Neuron (in vitro differentiated cells): Measurements from ENCODE around the gene IRF2.

Source experiments
- H2AFZ ChIP-seq: one replicate; pipeline ENCODE4 v1.6.1; 2013; ENCODE audit warnings: low read depth, mild to moderate bottlenecking, inconsistent platforms, low read length, moderate library complexity
- H3K27me3 ChIP-seq: one replicate; pipeline ENCODE4 v1.6.1; 2013; ENCODE audit warnings: low read length; ENCODE audit not compliant: insufficient read depth
- H3K36me3 ChIP-seq: one replicate; pipeline ENCODE4 v1.6.1; 2013; ENCODE audit warnings: low read length; ENCODE audit not compliant: insufficient read depth
- H3K4me1 ChIP-seq: one replicate; pipeline ENCODE4 v1.6.1; 2013; ENCODE audit warnings: low read length; ENCODE audit not compliant: insufficient read depth
- H3K4me3 ChIP-seq: 2 replicates; pipeline ENCODE4 v1.5.1; 2013; ENCODE audit warnings: mild to moderate bottlenecking, low read length, moderate library complexity
- H3K9me3 ChIP-seq: one replicate; pipeline ENCODE4 v1.6.1; 2013; ENCODE audit warnings: low read length

IRF2 gene

GRCh38 chr4:184489771-184490170 lies 15.4 kb upstream of the IRF2 start:
- Histone ChIP-seq H3K36me3 (no peaks in the 10 kb centered on the region), H2AFZ (no peak overlapping the region), H3K27me3 (no peaks in the 10 kb centered on the region), H3K4me1 (no peaks in the 10 kb centered on the region), H3K4me3 (no peak overlapping the region), H3K9me3 (no peaks in the 10 kb centered on the region)

GRCh38 chr4:184487503-184487902 lies 13.2 kb upstream of the IRF2 start:
- Histone ChIP-seq H3K9me3 (peaks cover 3% of the 10 kb centered on the region), H2AFZ (no peak overlapping the region), H3K4me3 (no peak overlapping the region), H3K36me3 (no peaks in the 10 kb centered on the region), H3K4me1 (no peaks in the 10 kb centered on the region), H3K27me3 (no peaks in the 10 kb centered on the region)

- Histone ChIP-seq H3K4me3 (no peak overlapping the region), H2AFZ (no peak overlapping the region), H3K27me3 (no peaks in the 10 kb centered on the region), H3K36me3 (no peaks in the 10 kb centered on the region), H3K9me3 (peaks cover 3% of the 10 kb centered on the region), H3K4me1 (no peaks in the 10 kb centered on the region)
Observed at GRCh38 chr4:184485279-184485678, 10.9 kb upstream of the IRF2 start.

GRCh38 chr4:184481544-184481943 lies 7.2 kb upstream of the IRF2 start:
- H3K36me3 ChIP-seq = no peaks in the 10 kb centered on the region
- H2AFZ ChIP-seq = no peak overlapping the region
- H3K27me3 ChIP-seq = no peaks in the 10 kb centered on the region
- H3K9me3 ChIP-seq = peaks cover 3% of the 10 kb centered on the region
- no peak overlapping the region for H3K4me3 ChIP-seq
- peaks cover 9% of the 10 kb centered on the region for H3K4me1 ChIP-seq

- Histone ChIP-seq H3K4me1 (peaks cover 17% of the 10 kb centered on the region), H3K9me3 (peaks cover 3% of the 10 kb centered on the region), H2AFZ (no peak overlapping the region), H3K27me3 (no peaks in the 10 kb centered on the region), H3K36me3 (no peaks in the 10 kb centered on the region), H3K4me3 (no peak overlapping the region)
Observed at GRCh38 chr4:184479516-184479950, 5.2 kb upstream of the IRF2 start.

- Histone ChIP-seq H3K27me3 (no peaks in the 10 kb centered on the region), H3K4me1 (peaks cover 17% of the 10 kb centered on the region), H2AFZ (no peak overlapping the region), H3K36me3 (no peaks in the 10 kb centered on the region), H3K9me3 (no peaks in the 10 kb centered on the region), H3K4me3 (no peak overlapping the region)
Observed at GRCh38 chr4:184477201-184477999, 3.0 kb upstream of the IRF2 start.

- H2AFZ ChIP-seq = no peak overlapping the region
- H3K36me3 ChIP-seq = no peaks in the 10 kb centered on the region
- no peaks in the 10 kb centered on the region for H3K9me3 ChIP-seq
- H3K4me3 ChIP-seq = no peak overlapping the region
- no peaks in the 10 kb centered on the region for H3K27me3 ChIP-seq
- H3K4me1 ChIP-seq = peaks cover 22% of the 10 kb centered on the region
Observed at GRCh38 chr4:184476695-184477094, 2.3 kb upstream of the IRF2 start.

- Histone ChIP-seq H3K9me3 (no peaks in the 10 kb centered on the region), H3K27me3 (no peaks in the 10 kb centered on the region)
Observed at GRCh38 chr4:184475498-184475897, 1.1 kb upstream of the IRF2 start.

GRCh38 chr4:184475096-184475461 lies 729 bp upstream of the IRF2 start:
- H3K36me3 ChIP-seq = no peaks in the 10 kb centered on the region
- H3K9me3 ChIP-seq = no peaks in the 10 kb centered on the region
- peak overlapping the region; percentile 71 for H2AFZ ChIP-seq
- peaks cover 34% of the 10 kb centered on the region for H3K4me1 ChIP-seq
- no peaks in the 10 kb centered on the region for H3K27me3 ChIP-seq
- peak overlapping the region; percentile 90 for H3K4me3 ChIP-seq

More at GRCh38 chr4:184475498-184475897, 1.1 kb upstream of the IRF2 start:
- Histone ChIP-seq H2AFZ (peak overlapping the region; percentile 71), H3K4me1 (peaks cover 34% of the 10 kb centered on the region), H3K4me3 (peak overlapping the region; percentile 90), H3K36me3 (no peaks in the 10 kb centered on the region)

- peak overlapping the region; percentile 90 for H3K4me3 ChIP-seq
- H3K36me3 ChIP-seq = no peaks in the 10 kb centered on the region
- H3K9me3 ChIP-seq = no peaks in the 10 kb centered on the region
- H2AFZ ChIP-seq = peak overlapping the region; percentile 38
- H3K27me3 ChIP-seq = no peaks in the 10 kb centered on the region
- peaks cover 31% of the 10 kb centered on the region for H3K4me1 ChIP-seq
Observed at GRCh38 chr4:184473499-184474262, 669 bp downstream of the IRF2 start.

- Histone ChIP-seq H3K27me3 (no peaks in the 10 kb centered on the region), H3K36me3 (no peaks in the 10 kb centered on the region), H3K9me3 (no peaks in the 10 kb centered on the region), H2AFZ (peak overlapping the region; percentile 68), H3K4me3 (peak overlapping the region; percentile 90), H3K4me1 (peaks cover 31% of the 10 kb centered on the region)
Observed at GRCh38 chr4:184472614-184473498, 1.5 kb downstream of the IRF2 start.

GRCh38 chr4:184471881-184472613 lies 2.3 kb downstream of the IRF2 start:
- H3K4me1 ChIP-seq = peaks cover 29% of the 10 kb centered on the region
- peak overlapping the region; percentile 90 for H3K4me3 ChIP-seq
- no peaks in the 10 kb centered on the region for H3K36me3 ChIP-seq
- no peaks in the 10 kb centered on the region for H3K27me3 ChIP-seq
- H3K9me3 ChIP-seq = no peaks in the 10 kb centered on the region
- peak overlapping the region; percentile 68 for H2AFZ ChIP-seq
